ENCODE data around the gene CHST11.

CHST11 gene

DNA sequence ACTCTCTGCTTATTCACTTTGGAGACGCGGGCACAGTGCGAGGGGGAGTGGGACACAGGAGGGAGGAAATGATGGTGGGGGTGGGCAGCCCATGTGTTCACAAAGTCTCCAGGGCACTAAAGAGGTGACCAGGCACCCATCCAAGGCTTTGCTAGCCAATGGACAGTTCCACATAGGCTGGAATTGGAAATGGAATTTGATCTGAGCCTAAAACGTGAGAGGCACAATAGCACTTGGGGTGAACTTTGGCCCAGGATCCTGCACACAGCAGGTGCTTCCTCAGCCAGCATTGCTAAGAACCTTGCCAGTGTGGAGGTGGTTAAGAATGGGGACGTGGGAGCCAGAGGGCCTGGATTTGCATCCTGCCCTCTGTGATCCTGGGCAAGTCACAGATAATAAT, 193.8 kb downstream of the CHST11 start:
- peaks cover 55 to 66% of the 10 kb centered on the region in 2 donors for H3K4me1 Mint-ChIP-seq (ENCODE audit: low read depth in 2 of 2)
- no peaks in the 10 kb centered on the region for H3K27me3 Mint-ChIP-seq
- no peak overlapping the region for H3K4me3 Mint-ChIP-seq

DNA sequence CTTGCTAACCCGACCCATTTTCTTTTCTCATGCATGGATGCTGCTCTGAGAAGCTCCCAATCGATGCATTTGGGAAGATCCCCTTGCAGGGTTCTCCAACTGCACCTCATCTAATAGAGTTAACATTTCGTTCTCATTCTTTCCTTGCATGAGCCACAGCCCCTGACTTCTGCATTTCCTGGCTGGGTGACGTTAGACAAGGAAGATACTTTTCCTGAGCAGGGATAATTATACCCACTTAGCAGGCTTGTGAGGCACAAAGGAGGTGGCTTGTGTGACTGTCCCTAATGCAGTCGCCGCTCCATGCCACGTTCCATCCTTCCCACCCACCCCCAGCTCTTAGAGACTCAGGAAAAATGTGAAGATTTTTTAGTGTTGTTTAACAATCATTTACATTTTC, 195.1 kb downstream of the CHST11 start:
- DNase-seq: no peak
- Mint-ChIP-seq H3K4me3 (no peak overlapping the region), H3K27me3 (no peaks in the 10 kb centered on the region), H3K4me1 (ENCODE audit: low read depth in 2 of 2) (peaks cover 52 to 65% of the 10 kb centered on the region in 2 donors), H3K27ac (peak overlapping the region in 1 of 2 donors; percentile 47), H3K36me3 (ENCODE audit: insufficient read depth) (peaks cover 8% of the 10 kb centered on the region), H3K9me3 (no peaks in the 10 kb centered on the region)
- ATAC-seq (replicated peaks): no peak

More for the DNA sequence above, 193.8 kb downstream of the CHST11 start:
- Mint-ChIP-seq H3K36me3 (ENCODE audit: insufficient read depth) (peaks cover 8% of the 10 kb centered on the region), H3K27ac (peak overlapping the region; percentile 7 to 19), H3K9me3 (no peaks in the 10 kb centered on the region)
- no peak for ATAC-seq (replicated peaks)
- DNase-seq: no peak

DNA sequence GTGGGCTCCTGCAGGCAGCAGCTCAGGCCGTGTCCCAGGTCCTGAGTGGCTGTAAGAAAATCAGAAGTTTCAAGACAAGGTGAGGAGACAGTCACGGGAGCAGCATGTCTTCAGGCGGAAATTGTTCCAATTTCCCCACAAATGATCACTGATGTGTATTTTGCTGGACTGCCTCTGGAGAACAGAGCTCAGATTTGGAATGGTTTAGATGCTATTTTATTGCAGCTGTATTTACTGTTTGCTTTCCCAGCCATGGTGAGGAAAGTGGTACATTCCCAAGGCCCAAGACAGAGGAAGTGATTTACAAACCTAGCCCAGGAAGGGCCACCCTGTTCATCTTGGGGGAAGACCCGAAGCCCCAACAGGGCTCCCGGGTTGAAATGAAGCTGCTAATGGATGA, 195.6 kb downstream of the CHST11 start:
- Mint-ChIP-seq H3K4me3 (no peak overlapping the region), H3K27me3 (no peaks in the 10 kb centered on the region), H3K9me3 (no peaks in the 10 kb centered on the region), H3K36me3 (ENCODE audit: insufficient read depth) (peaks cover 8% of the 10 kb centered on the region), H3K27ac (no peak overlapping the region), H3K4me1 (ENCODE audit: low read depth in 2 of 2) (peaks cover 52 to 65% of the 10 kb centered on the region in 2 donors)
- DNase-seq (no peak), ATAC-seq (replicated peaks) (no peak)

DNA sequence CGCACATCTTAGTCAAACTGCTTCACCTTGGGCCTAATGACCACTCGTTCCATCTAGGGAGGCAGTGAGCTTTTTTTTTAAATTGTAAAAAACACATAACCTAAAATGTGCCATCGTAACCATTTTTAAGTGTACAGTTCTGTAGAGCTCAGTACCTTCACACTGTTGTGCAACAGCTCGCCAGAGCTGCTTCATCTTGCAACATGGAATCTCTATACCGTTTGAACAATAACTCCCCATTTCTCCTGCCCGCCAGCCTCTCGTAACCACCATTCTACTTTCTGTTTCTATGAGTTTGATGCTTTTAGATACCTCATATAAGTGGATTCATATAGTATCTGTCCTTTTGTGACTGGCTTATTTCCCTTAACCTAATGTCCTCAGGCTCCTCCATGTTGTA, 196.2 kb downstream of the CHST11 start:
- Mint-ChIP-seq H3K27ac (peak overlapping the region in 1 of 2 donors; percentile 89), H3K9me3 (no peaks in the 10 kb centered on the region), H3K36me3 (ENCODE audit: insufficient read depth) (peaks cover 8% of the 10 kb centered on the region)

DNA sequence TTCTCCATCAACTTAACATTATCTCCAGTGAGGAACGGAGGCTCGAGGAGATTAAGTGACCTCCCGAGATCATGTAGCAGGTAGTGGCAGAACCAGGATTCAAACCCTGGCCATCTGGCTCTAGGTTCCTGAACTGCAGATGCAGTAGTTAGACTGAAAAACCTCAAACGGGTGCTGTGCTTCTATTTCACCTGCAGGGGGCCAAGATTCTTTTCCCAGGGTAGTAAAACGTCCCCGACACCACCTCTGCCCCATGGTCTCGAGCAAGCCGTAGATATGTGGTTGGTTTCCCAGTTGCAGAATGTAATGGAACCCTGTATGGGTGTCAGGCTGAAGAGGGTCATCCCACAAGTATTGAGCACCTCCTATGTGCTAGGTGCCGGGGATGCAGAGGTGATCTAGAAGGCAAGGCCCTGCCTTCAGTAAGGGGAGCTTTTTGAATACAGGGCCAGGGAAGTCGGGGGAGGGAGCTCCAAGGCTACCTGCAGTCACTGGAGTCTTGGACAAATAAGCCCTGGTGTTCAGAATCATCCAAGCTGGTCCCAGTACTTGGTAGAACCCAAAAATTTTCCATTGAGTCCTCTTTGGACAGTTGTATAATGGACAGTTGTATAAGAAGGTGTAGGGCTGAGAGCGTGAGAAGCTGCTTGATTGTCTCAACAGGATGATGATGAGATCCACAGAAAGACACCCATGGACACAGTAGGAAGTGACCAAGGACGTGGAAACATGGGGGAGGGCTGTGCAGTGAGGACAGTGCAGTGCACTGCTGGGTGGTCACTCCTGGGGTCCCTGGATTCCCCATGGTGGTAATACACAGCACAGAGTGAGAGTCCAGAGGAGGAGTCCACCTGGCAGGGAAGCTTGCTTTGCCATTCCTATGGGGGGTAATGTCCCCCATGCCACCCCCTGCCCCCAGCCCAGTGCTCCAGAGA, 197.2 kb downstream of the CHST11 start:
- H3K4me1 Mint-ChIP-seq (ENCODE audit: low read depth in 2 of 2): peaks cover 50 to 59% of the 10 kb centered on the region in 2 donors
- H3K27me3 Mint-ChIP-seq: no peaks in the 10 kb centered on the region
- DNase-seq (peak in 2 of 3 experiments; percentile 15 to 40), ATAC-seq (replicated peaks) (peak; percentile 49)
- peak overlapping the region; percentile 86 to 89 for H3K27ac Mint-ChIP-seq
- H3K9me3 Mint-ChIP-seq: no peaks in the 10 kb centered on the region
- H3K4me3 Mint-ChIP-seq: no peak overlapping the region
- peaks cover 8% of the 10 kb centered on the region for H3K36me3 Mint-ChIP-seq (ENCODE audit: insufficient read depth)

More for the DNA sequence above, 196.2 kb downstream of the CHST11 start:
- Mint-ChIP-seq H3K4me3 (no peak overlapping the region), H3K27me3 (no peaks in the 10 kb centered on the region), H3K4me1 (ENCODE audit: low read depth in 2 of 2) (peaks cover 48 to 60% of the 10 kb centered on the region in 2 donors)
- no peak for ATAC-seq (replicated peaks)
- DNase-seq: no peak

DNA sequence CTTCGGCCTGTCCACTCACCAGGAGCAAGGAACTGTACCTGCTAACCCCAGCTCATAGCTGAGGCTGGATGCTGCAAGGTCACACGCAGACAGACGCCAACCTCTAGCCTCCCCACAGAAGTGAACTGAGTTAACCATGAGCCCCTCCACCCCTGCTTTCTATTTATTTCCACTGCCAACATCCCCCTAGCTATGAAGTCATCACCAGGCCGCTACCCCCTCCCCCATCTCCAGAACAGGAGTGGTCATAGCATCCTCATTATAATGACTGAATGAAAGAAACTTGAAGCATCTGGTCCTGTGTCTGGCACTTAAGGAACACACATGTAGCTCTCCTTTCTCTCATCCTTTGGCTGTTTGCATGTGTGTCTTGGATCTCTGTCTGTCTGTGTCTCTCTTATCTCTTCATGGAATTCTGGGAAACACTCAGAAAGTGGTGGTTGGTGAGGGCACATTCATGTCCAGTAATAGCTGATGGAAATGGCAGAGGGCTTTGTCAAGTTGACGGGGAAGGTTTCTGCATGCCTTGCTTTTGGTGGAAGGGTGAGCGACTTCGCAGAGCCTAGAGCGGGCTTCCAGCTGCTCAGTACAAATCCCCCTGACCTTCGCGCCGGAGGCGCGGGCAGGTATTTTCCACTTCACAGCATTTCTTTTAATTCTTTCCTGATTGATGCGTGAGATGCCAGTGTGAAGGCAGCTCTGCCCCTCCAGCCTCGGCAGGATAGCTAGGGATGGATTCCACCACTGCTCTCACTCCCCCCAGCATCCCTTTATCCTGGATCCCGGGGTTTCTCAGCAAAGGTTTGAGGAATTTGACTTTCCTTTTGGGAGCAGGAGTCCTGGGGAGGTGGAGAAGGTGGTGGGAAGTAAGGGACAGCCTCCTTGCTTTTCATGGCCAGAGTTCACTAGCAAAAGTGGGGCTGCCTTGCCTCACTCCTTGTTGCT, 198.2 kb downstream of the CHST11 start:
- Mint-ChIP-seq H3K9me3 (no peaks in the 10 kb centered on the region), H3K36me3 (ENCODE audit: insufficient read depth) (peaks cover 3% of the 10 kb centered on the region), H3K4me3 (no peak overlapping the region), H3K27me3 (no peaks in the 10 kb centered on the region), H3K4me1 (ENCODE audit: low read depth in 2 of 2) (peaks cover 45 to 55% of the 10 kb centered on the region in 2 donors), H3K27ac (peak overlapping the region in 1 of 2 donors; percentile 55)
- no peak for DNase-seq
- ATAC-seq (replicated peaks): no peak

DNA sequence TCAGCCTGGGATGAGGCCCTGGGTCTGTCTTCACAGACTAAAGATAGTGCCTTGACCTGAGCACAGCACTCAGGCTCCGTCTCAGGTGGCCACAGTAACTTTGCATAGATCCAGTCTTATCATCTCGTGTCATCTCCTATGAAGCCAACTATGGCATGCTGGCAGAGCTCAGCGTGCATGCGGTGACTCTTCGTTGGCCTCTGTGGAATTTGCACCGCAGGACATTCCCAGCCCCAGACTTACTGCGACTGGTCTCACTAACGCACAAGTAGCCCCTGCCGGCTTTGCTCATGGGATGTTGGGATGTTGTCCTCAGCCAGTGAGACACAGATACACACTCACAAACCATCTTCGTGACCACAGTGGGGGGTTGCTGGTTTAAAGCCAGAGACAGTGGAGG, 199.6 kb downstream of the CHST11 start:
- Mint-ChIP-seq H3K27me3 (no peaks in the 10 kb centered on the region), H3K4me1 (ENCODE audit: low read depth in 2 of 2) (peaks cover 54 to 61% of the 10 kb centered on the region in 2 donors), H3K27ac (peak overlapping the region in 1 of 2 donors; percentile 4), H3K36me3 (ENCODE audit: insufficient read depth) (no peaks in the 10 kb centered on the region), H3K9me3 (no peaks in the 10 kb centered on the region), H3K4me3 (no peak overlapping the region)
- DNase-seq (no peak), ATAC-seq (replicated peaks) (no peak)

DNA sequence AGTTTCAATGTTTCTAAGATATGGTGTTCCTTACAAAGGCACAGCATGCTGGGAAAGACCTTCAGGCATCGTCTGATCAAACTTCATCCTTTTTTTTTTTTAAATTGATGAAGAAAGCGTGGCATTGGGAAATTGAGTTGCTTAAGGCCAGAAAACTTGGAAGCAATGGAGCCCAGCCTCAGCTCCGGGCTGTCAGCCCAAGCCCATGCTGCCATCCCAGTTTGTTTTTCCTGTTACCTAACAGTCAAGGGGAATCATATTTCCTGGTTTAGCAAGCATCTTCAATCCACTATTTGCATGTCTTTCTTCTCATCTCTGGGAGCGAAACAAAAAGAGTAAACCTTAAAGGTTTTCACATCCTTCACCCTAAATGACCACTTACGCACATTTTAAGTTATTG, 200.2 kb downstream of the CHST11 start:
- H3K27me3 Mint-ChIP-seq: no peaks in the 10 kb centered on the region
- ATAC-seq (replicated peaks) (no peak), DNase-seq (no peak)
- H3K9me3 Mint-ChIP-seq: no peaks in the 10 kb centered on the region
- peaks cover 50 to 66% of the 10 kb centered on the region in 2 donors for H3K4me1 Mint-ChIP-seq (ENCODE audit: low read depth in 2 of 2)
- H3K4me3 Mint-ChIP-seq: no peak overlapping the region
- no peak overlapping the region for H3K27ac Mint-ChIP-seq
- H3K36me3 Mint-ChIP-seq (ENCODE audit: insufficient read depth): no peaks in the 10 kb centered on the region

DNA sequence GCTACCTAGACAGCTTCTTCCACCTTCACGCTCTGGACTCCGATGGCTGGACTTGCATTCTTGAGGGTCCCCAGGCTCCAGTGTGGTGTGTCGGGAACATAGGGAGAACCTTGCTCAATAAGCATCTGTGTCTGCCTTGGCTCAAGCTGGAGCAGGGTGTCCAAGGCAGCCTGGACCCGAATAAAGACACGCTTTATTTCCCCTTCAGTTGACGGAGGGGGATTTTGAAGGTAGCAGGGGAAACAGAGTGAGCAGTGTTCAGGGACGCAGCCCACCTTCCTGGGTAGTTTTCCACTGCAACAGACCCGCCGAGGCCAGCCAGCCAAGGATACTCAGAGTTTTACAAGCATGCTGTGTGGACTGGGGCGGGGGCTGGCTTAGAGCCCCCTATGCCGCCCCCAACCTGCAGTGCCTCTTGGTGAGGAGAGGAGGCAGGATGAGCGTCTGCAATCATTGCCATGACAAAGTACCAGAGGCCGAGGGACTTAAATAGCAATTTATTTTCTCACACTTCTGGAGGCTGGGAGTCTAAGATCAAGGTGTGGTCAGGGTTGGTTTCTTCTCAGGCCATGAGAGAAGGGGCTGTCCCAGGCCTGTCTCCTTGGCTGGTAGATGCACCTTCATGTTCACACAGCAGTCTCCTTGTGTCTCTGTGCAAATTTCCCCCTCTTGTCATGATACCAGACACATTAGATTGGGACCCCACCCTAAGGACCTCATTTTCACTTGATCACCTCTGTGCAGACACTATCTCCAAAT, 201.2 kb downstream of the CHST11 start:
- Mint-ChIP-seq H3K4me1 (ENCODE audit: low read depth in 2 of 2) (peaks cover 48 to 68% of the 10 kb centered on the region in 2 donors), H3K9me3 (no peaks in the 10 kb centered on the region), H3K4me3 (no peak overlapping the region), H3K27ac (peak overlapping the region in 1 of 2 donors; percentile 29), H3K36me3 (ENCODE audit: insufficient read depth) (no peaks in the 10 kb centered on the region), H3K27me3 (no peaks in the 10 kb centered on the region)
- no peak for ATAC-seq (replicated peaks)
- no peak for DNase-seq

DNA sequence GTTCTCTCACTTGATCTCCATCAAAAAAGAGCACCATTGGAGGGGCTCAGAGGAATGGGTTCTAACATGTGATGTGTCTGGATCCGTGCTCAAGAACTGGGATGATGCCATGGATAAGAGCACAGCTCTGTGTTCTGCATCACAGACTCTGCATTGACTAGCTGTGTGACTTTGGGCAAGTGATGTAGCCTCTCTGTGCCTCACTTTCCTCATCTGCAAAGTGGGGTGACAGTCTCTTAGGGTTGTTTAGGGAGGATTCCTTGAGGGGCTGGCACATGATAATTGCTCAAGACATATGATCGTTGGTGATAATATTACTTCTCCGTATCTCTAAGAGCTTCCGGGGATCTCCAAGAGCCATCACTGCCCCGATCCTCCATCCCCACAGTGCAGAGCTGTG, 202.3 kb downstream of the CHST11 start:
- H3K4me1 Mint-ChIP-seq (ENCODE audit: low read depth in 2 of 2): peaks cover 40 to 62% of the 10 kb centered on the region in 2 donors
- ATAC-seq (replicated peaks): no peak
- peak overlapping the region in 1 of 2 donors; percentile 29 for H3K27ac Mint-ChIP-seq

DNA sequence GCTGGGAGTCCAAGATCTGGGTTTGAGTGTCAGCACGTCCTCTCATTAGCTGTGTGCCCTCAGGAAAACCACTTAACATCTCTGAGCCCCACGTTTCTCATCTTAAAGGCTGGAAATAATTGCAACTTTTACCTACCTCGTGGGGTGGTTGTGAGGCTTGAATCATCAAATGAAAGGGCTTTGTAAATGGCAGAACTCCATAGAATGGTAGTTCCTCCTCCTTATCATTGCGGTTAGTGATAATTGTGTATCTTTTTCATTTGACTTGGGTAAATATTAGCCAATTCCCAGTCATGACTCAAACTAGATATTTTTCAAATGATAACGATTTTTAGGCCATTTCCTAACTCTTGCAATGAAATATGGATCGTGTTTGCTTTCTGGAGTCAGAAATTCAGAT, 205.5 kb downstream of the CHST11 start:
- peak overlapping the region in 1 of 2 donors; percentile 75 for H3K27ac Mint-ChIP-seq
- DNase-seq: no peak
- H3K9me3 Mint-ChIP-seq: no peaks in the 10 kb centered on the region
- H3K4me3 Mint-ChIP-seq: no peak overlapping the region
- no peaks in the 10 kb centered on the region for H3K27me3 Mint-ChIP-seq
- no peaks in the 10 kb centered on the region for H3K36me3 Mint-ChIP-seq (ENCODE audit: insufficient read depth)
- peaks cover 28 to 55% of the 10 kb centered on the region in 2 donors for H3K4me1 Mint-ChIP-seq (ENCODE audit: low read depth in 2 of 2)
- ATAC-seq (replicated peaks): no peak

More for the DNA sequence above, 202.3 kb downstream of the CHST11 start:
- H3K9me3 Mint-ChIP-seq: no peaks in the 10 kb centered on the region
- no peaks in the 10 kb centered on the region for H3K27me3 Mint-ChIP-seq
- H3K4me3 Mint-ChIP-seq: no peak overlapping the region
- no peaks in the 10 kb centered on the region for H3K36me3 Mint-ChIP-seq (ENCODE audit: insufficient read depth)
- no peak for DNase-seq

DNA sequence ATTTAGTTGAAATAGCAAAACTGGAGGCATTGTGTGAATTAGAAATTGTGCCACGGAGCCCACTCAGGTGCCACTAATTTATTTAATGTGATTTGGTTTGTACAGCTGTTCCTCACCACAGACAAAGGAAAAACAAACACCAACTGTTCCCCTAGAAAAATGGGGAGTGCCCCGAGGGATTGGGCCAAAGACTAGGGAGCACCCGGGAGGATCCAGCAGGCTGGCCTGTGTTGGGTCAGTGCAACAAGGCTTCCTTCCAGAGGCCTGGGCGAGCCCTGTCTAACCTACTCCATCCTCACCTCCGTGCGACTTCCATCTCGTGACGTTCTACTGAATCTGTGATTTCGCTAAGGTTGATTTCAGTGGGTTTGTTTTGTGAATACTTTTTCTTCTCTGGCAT, 206.2 kb downstream of the CHST11 start:
- no peak overlapping the region for H3K4me3 Mint-ChIP-seq
- peaks cover 29 to 56% of the 10 kb centered on the region in 2 donors for H3K4me1 Mint-ChIP-seq (ENCODE audit: low read depth in 2 of 2)
- ATAC-seq (replicated peaks) (no peak), DNase-seq (no peak)
- no peaks in the 10 kb centered on the region for H3K27me3 Mint-ChIP-seq
- no peaks in the 10 kb centered on the region for H3K36me3 Mint-ChIP-seq (ENCODE audit: insufficient read depth)
- no peaks in the 10 kb centered on the region for H3K9me3 Mint-ChIP-seq
- H3K27ac Mint-ChIP-seq: no peak overlapping the region

DNA sequence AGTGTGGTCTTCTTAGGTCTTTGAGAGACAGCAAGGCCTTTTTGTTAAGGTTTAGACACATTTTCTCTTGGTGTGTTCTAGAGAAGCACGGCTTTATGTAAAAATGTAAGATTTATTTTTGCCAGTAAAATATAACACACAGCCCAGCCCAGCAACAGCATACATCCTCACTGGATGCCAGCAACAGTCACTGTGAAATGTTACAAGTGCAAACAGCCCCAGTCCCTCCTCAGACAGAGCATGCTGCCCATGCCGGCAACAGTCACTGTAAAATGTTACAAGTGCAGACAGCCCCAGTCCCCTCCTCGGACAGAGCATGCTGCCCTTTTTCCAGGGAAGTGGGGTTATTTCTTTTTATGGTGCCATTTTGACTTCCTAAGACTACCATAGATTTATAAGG, 207.6 kb downstream of the CHST11 start:
- Mint-ChIP-seq H3K36me3 (ENCODE audit: insufficient read depth) (no peaks in the 10 kb centered on the region), H3K27ac (peak overlapping the region in 1 of 2 donors; percentile 62), H3K9me3 (no peaks in the 10 kb centered on the region), H3K27me3 (no peaks in the 10 kb centered on the region), H3K4me3 (no peak overlapping the region), H3K4me1 (ENCODE audit: low read depth in 2 of 2) (peaks cover 33 to 57% of the 10 kb centered on the region in 2 donors)
- DNase-seq (no peak), ATAC-seq (replicated peaks) (no peak)

All from effector memory CD8-positive, alpha-beta T cell (primary cell).